Measurements from ENCODE around the gene GABRA4.
A peak's percentile ranks its signal among the peaks of the same experiment; 100 is the strongest.

The GABRA4 gene

DNA sequence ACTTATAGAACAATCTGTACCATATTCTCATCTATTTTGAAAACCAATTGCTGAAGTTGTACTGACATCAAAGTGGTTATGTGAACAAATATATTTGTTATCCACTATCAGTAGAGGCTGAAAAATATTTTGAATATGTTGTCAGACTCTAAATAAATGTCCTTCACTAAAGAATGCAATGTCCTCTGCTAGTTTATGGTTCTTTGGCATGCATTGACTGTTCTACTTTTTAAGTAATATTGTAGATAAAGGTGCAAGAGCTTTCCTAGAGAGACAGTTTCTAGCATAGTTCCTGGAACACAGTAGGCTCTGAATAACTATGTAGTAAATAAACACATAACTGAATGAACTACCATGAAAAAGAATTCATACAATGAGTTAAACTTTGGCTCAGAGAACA lies 66.2 kb downstream of the GABRA4 start:
- DNase-seq (ENCODE audit: low spot score): no peak

DNA sequence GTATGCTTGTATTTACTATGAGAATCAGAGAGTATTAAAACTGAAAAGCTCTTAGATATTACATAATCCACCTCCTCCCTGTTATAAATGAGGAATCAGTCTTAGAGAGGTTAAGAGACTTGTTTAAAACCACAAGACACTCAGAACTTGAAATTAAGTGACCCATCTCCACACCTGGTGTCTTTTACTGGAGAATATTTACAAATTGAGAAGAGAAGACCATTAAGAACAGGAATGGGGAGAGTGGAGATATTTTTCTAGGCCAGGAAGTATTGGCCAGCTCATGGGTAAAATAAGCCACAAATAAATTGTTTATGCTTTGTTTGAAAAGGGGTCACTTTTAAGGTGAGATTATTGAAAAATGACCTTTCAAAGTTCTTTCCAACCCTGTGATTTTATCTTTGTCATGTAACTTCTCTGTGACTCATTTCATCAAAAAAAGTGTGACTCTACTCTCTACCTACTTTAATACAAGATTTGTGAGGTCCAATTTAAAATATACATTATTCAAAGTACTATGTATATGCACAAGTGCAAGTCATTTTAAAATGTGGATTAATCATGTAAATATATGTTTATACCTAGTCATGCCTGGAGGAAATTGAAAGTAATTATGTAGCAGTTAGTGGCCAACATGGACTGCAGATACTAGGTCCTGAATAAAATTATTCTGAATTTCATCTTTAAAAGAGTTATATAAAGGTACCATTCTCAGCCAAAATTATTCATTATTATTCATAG lies 68.4 kb downstream of the GABRA4 start:
- DNase-seq (ENCODE audit: low spot score): no peak

DNA sequence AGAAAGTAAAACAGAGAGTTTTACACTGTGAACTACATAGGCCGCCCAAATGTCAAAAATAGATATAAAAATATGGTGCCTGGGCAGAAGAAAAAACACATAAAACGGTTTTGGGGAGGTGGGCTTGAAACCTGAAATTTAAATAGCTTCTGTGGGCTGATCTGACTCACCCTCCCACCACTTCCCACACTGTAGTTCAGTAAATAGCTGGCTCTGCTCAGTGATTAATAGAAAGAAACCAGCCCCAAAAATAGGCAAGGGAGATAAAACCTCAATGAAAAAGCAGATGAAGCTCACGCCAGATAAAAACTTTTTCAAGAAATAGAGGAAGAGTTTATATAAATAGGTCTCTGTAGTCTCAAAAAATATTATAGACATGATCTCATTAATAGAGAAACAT lies 71.2 kb downstream of the GABRA4 start:
- DNase-seq (ENCODE audit: low spot score): no peak

DNA sequence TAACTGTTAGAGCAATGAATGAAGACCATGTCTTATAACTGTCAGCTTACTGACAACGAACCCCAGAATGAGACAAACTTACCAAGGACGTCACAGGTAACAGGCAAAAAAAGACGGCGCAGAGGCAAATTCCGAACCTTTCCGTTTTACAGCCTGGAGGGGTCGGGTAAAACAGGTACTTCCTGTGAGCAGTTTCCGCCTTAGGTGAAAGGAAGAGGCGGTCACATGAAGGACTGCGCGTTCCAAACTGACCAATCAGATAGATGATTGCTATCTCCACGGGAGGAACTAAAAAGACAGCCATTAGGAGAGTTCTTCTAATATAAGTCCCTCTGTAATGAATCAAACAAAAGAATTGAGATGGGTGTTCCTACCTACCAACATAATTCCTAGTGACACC lies 84.3 kb downstream of the GABRA4 start, which contains the start of gene COX7B2:
Gene COX7B2, minus strand, starts transcription at position 168 of the 400 bp plus-strand sequence. CDS start 174,053 bp downstream, outside the sequence.
- DNase-seq (ENCODE audit: low spot score): no peak

DNA sequence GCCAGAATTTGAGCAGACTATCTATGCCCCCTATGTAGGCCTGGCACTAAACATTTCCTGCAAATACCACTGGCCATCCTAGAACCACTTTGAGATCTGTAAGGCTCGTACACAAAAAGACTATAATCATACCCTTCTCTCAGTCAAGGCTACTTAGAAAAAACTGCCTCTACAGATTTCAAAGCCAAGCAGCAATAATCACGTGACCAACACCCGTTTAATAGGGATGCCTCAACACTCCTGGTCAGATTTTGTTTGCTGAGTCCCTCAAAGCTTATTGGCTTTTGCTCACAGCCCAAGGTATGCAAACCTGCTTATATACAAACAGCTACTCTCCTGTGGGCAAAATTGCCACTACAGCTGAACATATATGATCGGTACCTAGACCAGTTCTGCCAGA lies 85.2 kb downstream of the GABRA4 start:
- DNase-seq (ENCODE audit: low spot score): no peak

DNA sequence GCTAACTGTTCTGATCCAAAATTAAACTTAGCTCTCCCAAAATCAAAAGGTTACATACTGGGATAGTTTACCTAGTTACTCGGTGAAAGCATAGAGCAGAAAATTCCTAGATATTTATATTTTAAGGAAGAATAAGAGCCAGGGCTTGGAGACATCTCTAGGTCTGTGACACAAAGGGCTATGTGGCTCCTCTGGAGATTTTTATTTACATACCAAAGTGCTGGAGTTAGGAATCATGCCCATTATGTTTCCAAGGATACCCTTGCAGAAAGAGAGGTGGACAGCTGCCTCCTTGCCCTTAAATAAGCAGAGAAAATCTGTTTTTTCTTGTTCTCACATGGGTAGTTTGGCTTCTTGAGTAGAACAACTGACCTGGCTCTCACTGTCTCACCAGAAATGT lies 93.3 kb downstream of the GABRA4 start:
- no peak for DNase-seq (ENCODE audit: low spot score)

DNA sequence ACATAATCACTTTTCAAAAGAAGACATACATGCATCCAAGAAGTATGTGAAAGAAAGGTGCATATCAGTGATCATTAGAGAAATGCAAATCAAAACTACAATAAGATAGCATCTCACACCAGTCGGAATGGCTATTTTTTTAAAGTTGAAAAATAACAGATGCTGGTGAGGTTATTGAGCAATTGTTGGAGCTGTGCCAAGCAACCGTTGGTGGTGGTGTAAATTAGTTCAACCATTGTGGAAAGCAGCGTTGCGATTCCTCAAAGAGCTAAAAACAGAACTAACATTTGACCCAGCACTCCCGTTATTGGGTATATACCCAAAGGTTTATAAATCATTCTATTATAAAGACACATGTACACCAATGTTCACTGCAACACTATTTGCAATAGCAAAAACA lies 98.6 kb downstream of the GABRA4 start:
- DNase-seq (ENCODE audit: low spot score): no peak

DNA sequence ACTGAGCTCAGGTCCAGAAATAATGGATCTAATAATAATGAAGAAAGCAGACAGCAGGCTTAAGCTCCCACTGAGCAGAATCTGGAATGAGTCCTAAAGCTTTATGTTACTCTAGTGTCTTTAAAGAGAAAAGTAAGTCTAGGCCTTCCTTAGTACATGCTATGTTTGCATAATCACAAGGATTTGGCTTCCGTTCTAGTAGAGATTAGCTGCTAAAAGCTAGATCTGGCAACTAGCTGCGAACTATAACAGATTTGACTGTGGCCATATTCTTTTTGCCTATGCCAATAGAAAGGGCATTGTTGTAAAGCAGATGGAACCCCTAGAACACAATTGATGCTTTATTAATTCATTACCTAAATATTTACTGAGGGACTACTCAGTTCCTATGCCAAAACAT lies 103.3 kb downstream of the GABRA4 start:
- DNase-seq (ENCODE audit: low spot score): no peak

DNA sequence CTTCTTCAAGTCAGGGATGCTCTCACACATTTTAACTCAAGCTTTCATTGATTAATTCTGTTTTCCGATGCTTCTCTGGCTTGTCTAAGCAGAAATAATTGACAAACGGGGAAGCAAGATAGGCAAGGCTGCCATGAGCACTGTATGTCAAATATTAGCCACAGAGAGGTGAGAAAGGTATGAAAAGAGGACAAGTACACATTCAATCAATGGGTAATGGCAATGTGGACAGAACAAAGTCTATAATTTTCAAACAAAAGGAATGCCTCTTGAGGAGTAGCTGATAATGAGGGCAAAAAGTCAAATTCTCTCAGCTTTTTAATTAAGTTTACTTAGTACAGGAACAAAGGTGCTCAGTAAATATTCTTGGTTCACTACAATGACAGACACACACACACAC lies 104.0 kb downstream of the GABRA4 start:
- DNase-seq (ENCODE audit: low spot score): no peak

DNA sequence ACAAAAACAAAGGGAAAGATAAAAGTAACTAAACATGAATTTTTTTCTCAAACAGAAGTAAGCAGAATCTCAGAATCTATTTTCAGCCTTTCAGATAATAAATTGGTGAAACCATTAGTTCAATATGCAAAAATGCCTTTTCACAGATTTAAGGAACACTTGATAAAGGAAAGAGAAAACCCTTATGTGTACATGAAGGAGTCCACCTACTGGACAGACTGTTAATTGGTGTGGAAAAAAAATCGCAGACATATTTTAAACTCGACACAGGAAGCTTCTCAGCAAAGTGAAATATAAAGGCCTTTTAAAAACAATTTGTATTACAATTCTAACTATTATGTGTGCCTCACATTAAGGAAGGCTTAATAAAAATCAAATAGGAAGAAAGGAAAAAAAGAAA lies 106.7 kb downstream of the GABRA4 start:
- DNase-seq (ENCODE audit: low spot score): peak; percentile 19

DNA sequence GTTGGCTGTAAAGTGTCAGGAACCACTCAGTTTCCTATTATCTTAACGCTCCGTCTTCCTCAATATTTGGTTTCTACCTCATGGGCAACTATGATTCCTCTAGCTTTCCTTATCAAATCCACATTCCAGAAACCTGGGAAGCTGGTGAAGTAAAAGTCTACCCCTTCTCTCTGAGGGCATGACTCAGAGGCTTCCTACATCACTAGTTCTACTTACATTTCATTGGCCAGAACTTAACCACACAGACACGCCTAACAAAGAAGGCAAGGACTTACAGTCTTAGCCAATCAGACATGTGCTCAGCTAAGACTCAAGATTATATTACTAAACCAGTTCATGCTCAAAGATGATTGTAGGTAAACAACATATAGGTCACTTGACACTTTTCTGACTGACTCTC lies 114.7 kb downstream of the GABRA4 start:
- DNase-seq (ENCODE audit: low spot score): no peak

DNA sequence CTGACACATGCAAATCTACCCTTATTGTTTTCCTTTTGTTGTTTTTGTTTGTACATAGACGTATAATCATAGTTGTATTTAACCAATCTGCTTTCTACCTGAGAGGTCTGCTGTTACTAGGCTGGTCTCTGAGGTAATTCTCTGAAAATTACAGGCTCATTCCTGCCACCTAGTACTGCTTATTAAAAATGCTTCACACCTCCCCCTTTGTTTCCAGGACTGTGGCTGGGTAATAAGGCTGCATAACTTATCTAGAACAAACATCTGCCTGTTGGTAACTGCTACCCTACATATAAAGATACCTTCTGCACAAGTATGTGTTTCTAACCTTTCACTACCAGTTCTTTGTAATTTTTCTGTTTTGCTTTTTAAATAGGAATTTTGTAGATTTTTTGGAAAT lies 118.6 kb downstream of the GABRA4 start:
- DNase-seq (ENCODE audit: low spot score): no peak

DNA sequence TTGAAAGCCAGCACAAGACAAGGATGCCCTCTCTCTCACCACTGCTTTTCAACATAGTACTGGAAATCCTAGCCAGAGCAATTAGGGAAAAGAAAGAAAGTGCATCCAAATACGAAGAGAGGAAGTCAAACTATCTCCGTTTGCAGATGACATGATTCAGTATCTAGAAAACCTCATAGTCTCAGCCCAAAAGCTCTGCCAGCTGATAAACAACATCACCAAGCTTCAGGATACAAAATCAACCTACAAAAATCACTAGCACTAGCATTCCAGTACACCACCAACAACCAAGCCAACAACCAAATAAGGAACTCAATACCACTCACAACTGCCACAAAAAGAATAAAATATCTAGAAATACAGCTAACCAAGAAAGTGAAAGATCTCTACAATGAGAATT lies 123.0 kb downstream of the GABRA4 start:
- DNase-seq (ENCODE audit: low spot score): no peak

Measured in GM03348 (cell line).